B cell (primary cell): Measurements from ENCODE around the gene ARMCX4. TPM values are rescaled to one million over a fixed set of nuclear protein-coding genes. Genes with fewer than 3 reads are reported as not detected.

Source experiments
- ATAC-seq: fragments of 200-7000 bp; cut with Tn5 transposase; one replicate; pipeline ENCODE4 v1.10.0; 2021; ENCODE audit warnings: low read depth, mild to moderate bottlenecking, moderate number of reproducible peaks, moderate library complexity
- CTCF ChIA-PET: fragments of 350-600 bp; sonication (Branson Sonifier 250); formaldehyde crosslinking; loops from one replicate; lab custom pipeline; 2021; ENCODE audit warnings: antibody characterized with exemption, inconsistent platforms; lab: Charles Lee
- POLR2A ChIA-PET: fragments of 350-600 bp; sonication (Branson Sonifier 250); formaldehyde crosslinking; loops from one replicate; lab custom pipeline; 2021; ENCODE audit warnings: antibody characterized with exemption; lab: Charles Lee
- DNase-seq: peaks from one replicate; pipeline ENCODE4 v3.0.0; 2013
- H2AFZ ChIP-seq: 2 replicates; pipeline ENCODE4 v1.6.1; 2012; ENCODE audit warnings: mild to moderate bottlenecking, low read depth, low read length; ENCODE audit not compliant: insufficient read depth, poor library complexity, severe bottlenecking
- H3K27ac ChIP-seq, 2 donors: 1 replicate in 1 of 2; 2 replicates in 1 of 2; pipeline ENCODE4 v1.5.1; 2012 to 2013; ENCODE audit warnings: low read length in 2 of 2, mild to moderate bottlenecking in 2 of 2, moderate library complexity in 1 of 2
- H3K27me3 ChIP-seq, 4 experiments: fragments of 200-600 bp in 1 of 4; sonication (generic) in 1 of 4; replicated peaks in 1 of 4; 1 replicate in 2 of 4; 2 replicates in 2 of 4; pipeline versions ENCODE4 v1.6.1 to v1.7.0; 2013 to 2016; ENCODE audit warnings: low read length in 3 of 4, mild to moderate bottlenecking in 2 of 4, mixed read lengths in 1 of 4, moderate library complexity in 1 of 4; ENCODE audit not compliant: insufficient read depth in 4 of 4, control insufficient read depth in 3 of 4; ENCODE audit errors: control extremely low read depth in 1 of 4
- H3K36me3 ChIP-seq, 2 experiments: replicated peaks in 1 of 2; 1 replicate in 1 of 2; 2 replicates in 1 of 2; pipeline versions ENCODE4 v1.6.1 to v1.7.1; 2013; ENCODE audit warnings: low read length in 1 of 2; ENCODE audit not compliant: insufficient read depth in 2 of 2, control insufficient read depth in 1 of 2; ENCODE audit errors: control extremely low read depth in 1 of 2, extremely low read depth in 1 of 2
- H3K4me1 ChIP-seq, 2 donors: fragments of 200-600 bp in 1 of 2; sonication (generic) in 1 of 2; 1 replicate in 1 of 2; 2 replicates in 1 of 2; pipeline versions ENCODE4 v1.5.1 to v1.6.1; 2013 to 2017; ENCODE audit warnings: low read length in 2 of 2; ENCODE audit not compliant: control insufficient read depth in 2 of 2, insufficient read depth in 2 of 2
- H3K4me2 ChIP-seq: replicated peaks from 2 replicates; pipeline ENCODE3; 2012; ENCODE audit warnings: mild to moderate bottlenecking, low read depth, low read length; ENCODE audit not compliant: poor library complexity, severe bottlenecking
- H3K4me3 ChIP-seq, 5 experiments: fragments of 200-600 bp in 1 of 5; sonication (generic) in 1 of 5; 1 replicate in 3 of 5; 2 replicates in 2 of 5; pipeline versions ENCODE4 v1.5.1 to v1.7.0; 2011 to 2016; ENCODE audit warnings: low read length in 4 of 5, mild to moderate bottlenecking in 4 of 5, low read depth in 2 of 5, control low read depth in 1 of 5, moderate library complexity in 1 of 5; ENCODE audit not compliant: insufficient read depth in 1 of 5; ENCODE audit errors: control extremely low read depth in 1 of 5, extremely low read depth in 1 of 5
- H3K79me2 ChIP-seq: fragments of 200-600 bp; sonication (generic); one replicate; pipeline ENCODE4 v1.6.0; 2016; ENCODE audit warnings: low read length; ENCODE audit not compliant: control insufficient read depth, insufficient read depth
- H3K9ac ChIP-seq: fragments of 200-600 bp; sonication (generic); 2 replicates; pipeline ENCODE4 v1.6.1; 2017; ENCODE audit warnings: mild to moderate bottlenecking, low read length, moderate library complexity
- H3K9me3 ChIP-seq, 3 donors: one replicate each; pipeline versions ENCODE4 v1.6.1 to v1.7.1; 2013; ENCODE audit warnings: low read length in 2 of 3; ENCODE audit not compliant: control insufficient read depth in 2 of 3, insufficient read depth in 1 of 3; ENCODE audit errors: control extremely low read depth in 1 of 3
- H4K20me1 ChIP-seq: 2 replicates; pipeline ENCODE4 v1.6.0; 2012; ENCODE audit warnings: mild to moderate bottlenecking, low read length; ENCODE audit not compliant: insufficient read depth, control insufficient read depth, poor library complexity, severe bottlenecking
- H3K27ac Mint-ChIP-seq: one replicate; pipeline ENCODE4 v1.8.0; 2021; ENCODE audit warnings: mixed read lengths
- H3K27me3 Mint-ChIP-seq: one replicate; pipeline ENCODE4 v1.8.0; 2021; ENCODE audit warnings: mixed read lengths
- H3K4me1 Mint-ChIP-seq: one replicate; pipeline ENCODE4 v1.8.0; 2021; ENCODE audit warnings: mixed read lengths
- H3K4me3 Mint-ChIP-seq: one replicate; pipeline ENCODE4 v1.8.0; 2021; ENCODE audit warnings: mixed read lengths
- H3K9me3 Mint-ChIP-seq: one replicate; pipeline ENCODE4 v1.8.0; 2022; ENCODE audit warnings: mixed read lengths; ENCODE audit not compliant: insufficient read depth
- EZH2 ChIP-seq: IDR thresholded peaks from 2 replicates; pipeline ENCODE4 v1.6.1; 2012; ENCODE audit warnings: borderline replicate concordance, low read depth, mild to moderate bottlenecking, moderate library complexity, low read length; ENCODE audit not compliant: insufficient read depth, poor library complexity, severe bottlenecking
- WGBS: methylation state at CpG from one replicate; pipeline ENCODE4 v1.1.5; 2013; ENCODE audit warnings: missing lambda C conversion rate; ENCODE audit not compliant: insufficient coverage; 5-methylcytosine and 5-hydroxymethylcytosine counted together
- intact Hi-C: fragments of 100-400 bp; cut with micrococcal nuclease; formaldehyde crosslinking; loops from one replicate; pipeline ENCODE4 v1.10.0; 2022
- polyA plus RNA-seq: library from polyadenylated mRNA; depleted of rRNA; stranded (reverse); fragments of >200 nt; gene quantifications from 2 replicates; pipeline ENCODE4 v1.2.3, GENCODE V29; 2012
- total RNA-seq, 2 donors: library from RNA; stranded (reverse); fragments of 120-200 nt in 1 of 2; gene quantifications; 1 replicate in 1 of 2; 2 replicates in 1 of 2; pipeline versions ENCODE4 v1.2.3 to v1.2.4, GENCODE V29; 2013 to 2022
- TF ChIP-seq, protein P1 (sequence below): fragments of 200-600 bp; IDR thresholded peaks from one replicate; pipeline ENCODE4 v1.8.0; 2022; ENCODE audit warnings: antibody characterized with exemption, mild to moderate bottlenecking

Gene ARMCX4
- total and polyA plus RNA-seq, 2 donors (not counting 1 experiment from before 2014, with no cell fraction given): 2.1 to 8.2 TPM

DNA sequence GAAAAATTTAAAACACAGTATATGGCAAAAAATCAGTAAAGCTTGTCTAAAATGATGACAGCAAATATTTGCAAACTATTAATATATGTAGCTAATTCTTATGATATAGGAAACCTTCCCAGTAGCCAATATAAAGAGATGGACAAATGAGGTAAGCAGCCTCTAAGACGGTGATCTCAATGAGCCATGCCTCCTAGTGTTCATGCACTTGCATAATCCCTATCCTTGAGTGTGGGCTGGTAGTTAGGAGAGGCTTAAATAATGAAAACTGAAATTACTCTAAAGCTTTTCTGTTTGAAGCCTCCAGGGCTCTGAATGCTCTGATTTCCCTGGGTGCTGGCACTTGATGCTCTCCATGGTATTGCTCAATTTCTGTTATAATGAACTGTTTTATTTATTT is 24.6 kb upstream of the ARMCX4 start:
- no peaks in the 10 kb centered on the region for H3K27me3 Mint-ChIP-seq
- CTCF ChIA-PET: no interaction called here

GRCh38 chrX:101462892-101463291 is 22.4 kb upstream of the ARMCX4 start:
- Mint-ChIP-seq H3K27me3 (no peaks in the 10 kb centered on the region), H3K4me1 (no peaks in the 10 kb centered on the region), H3K9me3 (no peaks in the 10 kb centered on the region), H3K4me3 (no peak overlapping the region), H3K27ac (no peak overlapping the region)
- ATAC-seq (no peak), DNase-seq (no peak)
- Histone ChIP-seq H3K4me3 (no peak overlapping the region), H4K20me1 (no peaks in the 10 kb centered on the region), H3K27me3 (no peaks in the 10 kb centered on the region), H3K9me3 (no peaks in the 10 kb centered on the region), H3K79me2 (no peaks in the 10 kb centered on the region), H3K4me1 (no peaks in the 10 kb centered on the region), H3K4me2 (no peak overlapping the region), H2AFZ (no peak overlapping the region), H3K27ac (no peak overlapping the region), H3K9ac (no peak overlapping the region), H3K36me3 (no peaks in the 10 kb centered on the region)
- TF ChIP-seq, protein P1, sequence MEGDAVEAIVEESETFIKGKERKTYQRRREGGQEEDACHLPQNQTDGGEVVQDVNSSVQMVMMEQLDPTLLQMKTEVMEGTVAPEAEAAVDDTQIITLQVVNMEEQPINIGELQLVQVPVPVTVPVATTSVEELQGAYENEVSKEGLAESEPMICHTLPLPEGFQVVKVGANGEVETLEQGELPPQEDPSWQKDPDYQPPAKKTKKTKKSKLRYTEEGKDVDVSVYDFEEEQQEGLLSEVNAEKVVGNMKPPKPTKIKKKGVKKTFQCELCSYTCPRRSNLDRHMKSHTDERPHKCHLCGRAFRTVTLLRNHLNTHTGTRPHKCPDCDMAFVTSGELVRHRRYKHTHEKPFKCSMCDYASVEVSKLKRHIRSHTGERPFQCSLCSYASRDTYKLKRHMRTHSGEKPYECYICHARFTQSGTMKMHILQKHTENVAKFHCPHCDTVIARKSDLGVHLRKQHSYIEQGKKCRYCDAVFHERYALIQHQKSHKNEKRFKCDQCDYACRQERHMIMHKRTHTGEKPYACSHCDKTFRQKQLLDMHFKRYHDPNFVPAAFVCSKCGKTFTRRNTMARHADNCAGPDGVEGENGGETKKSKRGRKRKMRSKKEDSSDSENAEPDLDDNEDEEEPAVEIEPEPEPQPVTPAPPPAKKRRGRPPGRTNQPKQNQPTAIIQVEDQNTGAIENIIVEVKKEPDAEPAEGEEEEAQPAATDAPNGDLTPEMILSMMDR: no peak
- no peak for TF ChIP-seq EZH2
- ChIA-PET CTCF (no interaction called here), POLR2A (no interaction called here)
- 65% methylated on average over 2 of the region's 3 CpGs for WGBS
- intact Hi-C loops: no loop called here

More for the DNA sequence above, 24.6 kb upstream of the ARMCX4 start:
- Histone ChIP-seq H3K27ac (no peak overlapping the region), H3K9ac (no peak overlapping the region), H3K4me2 (no peak overlapping the region), H4K20me1 (no peaks in the 10 kb centered on the region), H3K9me3 (no peaks in the 10 kb centered on the region), H2AFZ (no peak overlapping the region), H3K4me3 (no peak overlapping the region), H3K36me3 (no peaks in the 10 kb centered on the region), H3K27me3 (no peaks in the 10 kb centered on the region), H3K4me1 (no peaks in the 10 kb centered on the region), H3K79me2 (no peaks in the 10 kb centered on the region)
- no peaks in the 10 kb centered on the region for H3K9me3 Mint-ChIP-seq
- no peak overlapping the region for H3K27ac Mint-ChIP-seq
- no peak for TF ChIP-seq EZH2
- TF ChIP-seq, protein P1: no peak
- no peak overlapping the region for H3K4me3 Mint-ChIP-seq
- intact Hi-C loops: no loop called here
- no CpG with 5 or more reads among the region's 1 CpG for WGBS
- H3K4me1 Mint-ChIP-seq: no peaks in the 10 kb centered on the region
- DNase-seq (no peak), ATAC-seq (no peak)
- POLR2A ChIA-PET: no interaction called here
